ENCODE results near the gene ATG9A.

ATG9A gene

DNA sequence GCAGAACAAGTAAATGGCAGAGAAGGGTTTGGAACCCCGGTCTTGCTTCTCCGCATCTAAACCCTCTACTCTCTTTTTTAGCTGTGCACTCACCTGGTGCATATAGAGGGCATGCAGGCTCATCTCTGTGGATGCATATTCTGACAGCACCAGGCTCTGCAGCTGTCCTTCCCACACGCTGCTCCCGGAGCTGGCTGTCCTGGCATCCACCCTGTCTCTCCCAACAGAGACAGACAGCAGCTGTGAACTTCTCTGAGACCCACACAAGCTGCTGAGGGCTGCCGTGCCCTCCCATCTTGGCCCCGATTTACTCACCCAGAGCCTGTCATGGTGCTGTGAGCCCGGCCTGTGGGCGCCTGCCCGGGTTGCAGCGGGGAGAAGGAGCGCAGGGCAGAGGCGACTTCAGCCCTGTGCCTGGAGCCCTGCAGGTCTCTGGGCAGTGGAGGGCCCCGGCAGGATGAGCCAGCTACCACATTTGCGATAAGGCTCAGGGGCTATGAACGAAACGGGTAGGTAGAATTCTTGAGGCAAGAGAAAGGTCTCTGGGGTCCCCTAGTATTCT lies 7.4 kb downstream of the ATG9A start:
- DNase-seq = no peak

DNA sequence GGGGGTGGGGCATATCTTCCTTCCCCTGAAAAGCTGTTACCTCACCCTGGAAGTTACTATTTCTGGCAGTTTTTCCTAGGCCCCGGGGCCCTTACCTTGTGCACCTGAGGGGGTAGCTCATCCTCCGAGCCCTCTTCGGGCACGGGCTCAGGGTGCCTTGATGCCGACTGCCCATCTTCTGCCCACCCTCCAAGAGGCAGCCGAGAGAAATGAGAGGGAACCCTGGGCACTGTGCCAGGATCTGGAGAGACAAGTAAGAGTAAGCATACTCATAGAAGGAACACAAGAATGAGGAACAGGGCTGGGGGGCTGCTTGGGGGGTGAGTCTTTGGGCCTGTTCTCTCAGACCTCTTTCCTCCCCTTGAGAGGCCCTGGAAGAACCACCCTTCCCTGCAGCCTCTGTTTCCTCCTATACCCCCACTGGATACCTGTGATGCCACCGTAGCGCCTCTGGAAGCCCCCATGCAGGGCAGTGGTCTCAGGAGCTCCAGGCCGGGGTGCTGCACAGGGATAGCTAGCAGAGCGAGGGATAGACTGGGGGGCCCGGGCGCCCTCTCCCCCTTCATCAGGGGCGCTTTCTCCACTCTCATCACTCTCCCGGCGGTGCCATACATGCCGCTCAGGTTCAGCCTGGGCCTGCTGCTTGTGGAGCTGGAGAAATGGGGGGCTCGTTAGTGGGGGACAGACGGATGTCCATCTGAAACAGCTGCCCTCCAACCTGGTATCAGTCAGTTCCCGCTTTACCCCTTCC lies 8.6 kb downstream of the ATG9A start:
- DNase-seq = no peak

DNA sequence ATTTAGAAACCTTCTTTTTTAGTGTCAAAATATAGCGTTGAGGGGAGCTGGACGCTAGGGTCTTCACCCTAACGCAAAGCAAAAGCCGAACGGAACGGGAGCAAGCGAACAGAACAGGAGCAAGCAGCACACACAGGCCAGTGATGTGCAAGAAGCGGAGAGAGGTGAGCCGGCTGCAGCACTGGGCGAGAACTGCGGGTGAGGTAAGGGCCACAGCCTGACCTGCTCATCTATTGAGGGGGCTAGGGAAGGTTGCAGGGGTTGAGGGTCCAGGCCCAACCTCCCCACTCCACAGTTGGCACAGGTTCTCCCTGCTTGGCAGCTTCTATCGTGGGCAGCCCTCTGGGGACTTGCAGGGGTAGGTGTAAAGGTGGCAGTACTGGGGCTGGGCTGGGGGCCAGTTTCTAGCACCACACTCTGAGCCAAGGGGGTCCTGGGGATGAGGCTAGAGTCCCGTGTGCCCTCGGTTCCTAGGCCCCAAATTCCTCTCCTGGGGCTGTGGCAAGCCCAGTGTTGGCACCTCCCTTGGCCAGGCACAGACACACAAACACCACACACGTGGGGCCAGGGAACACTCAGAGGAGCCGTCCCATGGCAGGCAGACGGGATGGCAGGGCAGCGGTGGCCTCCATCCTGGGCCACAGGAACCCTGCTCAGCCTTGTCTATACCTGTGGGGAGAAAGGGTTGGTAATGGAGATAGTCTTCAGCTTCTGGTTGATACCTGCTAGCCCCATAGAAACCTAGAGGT lies 9.5 kb downstream of the ATG9A start:
- DNase-seq = no peak

DNA sequence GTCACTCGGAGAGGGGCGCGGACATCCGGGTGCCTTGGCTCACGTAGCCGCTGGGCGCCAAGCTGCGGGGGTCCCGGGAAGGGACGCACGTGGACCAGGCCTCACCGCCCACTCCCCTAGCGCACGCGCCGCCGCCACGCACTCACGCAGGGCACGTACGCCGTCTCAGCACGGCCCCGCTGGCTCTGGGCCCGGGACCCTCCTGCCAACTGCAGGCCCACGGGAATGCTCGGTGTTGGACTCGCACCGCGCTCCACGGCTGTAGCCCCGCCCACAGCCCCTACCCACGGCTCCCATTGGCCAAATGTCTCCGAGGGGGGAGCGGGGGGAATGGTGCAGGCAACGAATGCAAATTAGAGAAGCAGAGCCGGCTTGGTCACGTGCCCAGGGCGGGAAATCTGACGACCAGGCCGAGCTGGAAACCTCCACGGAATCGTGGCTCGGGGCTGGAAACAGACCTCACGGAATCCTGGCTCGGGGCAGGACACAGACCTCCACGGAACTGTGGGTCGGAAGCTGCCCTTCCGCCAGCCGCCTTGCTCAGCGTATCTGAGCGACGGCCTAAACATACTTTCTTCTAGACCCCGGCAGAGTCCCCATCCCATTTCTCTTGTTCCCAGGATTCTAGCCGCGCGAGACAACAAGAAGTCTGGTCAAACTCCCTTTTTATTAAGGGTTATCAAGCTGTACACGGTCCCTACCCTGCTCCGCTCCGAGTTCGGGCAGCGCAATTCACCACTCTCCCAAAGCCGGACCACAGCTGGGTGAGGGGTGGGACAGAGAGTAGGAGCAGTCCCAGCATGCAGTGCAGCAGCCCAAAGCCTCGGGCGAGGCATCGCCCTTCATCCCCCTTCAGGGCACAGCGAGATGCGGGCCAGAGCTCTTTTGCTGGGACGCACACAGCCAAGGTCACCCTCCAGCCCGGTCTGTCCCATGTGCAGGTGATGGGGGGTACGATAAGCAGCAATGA lies 10.4 kb downstream of the ATG9A start, which contains the start of gene ABCB6:
Gene ABCB6, minus strand, starts transcription at position 227 of the 970 bp plus-strand sequence. CDS start 285 bp downstream, outside the sequence.
- peak; percentile 69 to 77 for DNase-seq

DNA sequence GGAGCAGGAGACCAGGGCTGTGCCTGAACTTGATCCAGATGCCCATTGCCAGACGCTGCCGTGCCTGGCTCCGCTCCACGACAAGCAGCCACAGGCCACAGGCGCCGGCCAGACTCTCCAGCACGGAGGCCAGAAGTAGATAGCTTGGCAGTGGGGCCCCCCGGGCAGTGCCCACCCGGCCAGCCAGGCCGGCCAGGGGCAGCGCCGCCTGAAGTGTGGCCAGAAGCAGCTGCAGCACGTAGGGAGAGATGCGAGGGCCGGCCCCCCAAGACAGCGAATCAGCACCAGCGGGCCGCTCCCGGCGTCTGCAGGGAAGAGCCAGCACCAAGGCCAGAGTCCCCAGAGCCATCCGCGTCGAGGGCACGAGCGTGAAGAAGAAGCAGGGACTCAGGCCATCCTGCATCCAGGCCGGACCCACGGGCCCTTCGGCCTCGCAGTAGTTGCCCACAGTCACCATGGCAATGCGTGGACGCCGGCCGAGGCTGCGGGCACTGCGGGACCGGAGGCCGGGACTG lies 11.2 kb downstream of the ATG9A start:
- DNase-seq = no peak

DNA sequence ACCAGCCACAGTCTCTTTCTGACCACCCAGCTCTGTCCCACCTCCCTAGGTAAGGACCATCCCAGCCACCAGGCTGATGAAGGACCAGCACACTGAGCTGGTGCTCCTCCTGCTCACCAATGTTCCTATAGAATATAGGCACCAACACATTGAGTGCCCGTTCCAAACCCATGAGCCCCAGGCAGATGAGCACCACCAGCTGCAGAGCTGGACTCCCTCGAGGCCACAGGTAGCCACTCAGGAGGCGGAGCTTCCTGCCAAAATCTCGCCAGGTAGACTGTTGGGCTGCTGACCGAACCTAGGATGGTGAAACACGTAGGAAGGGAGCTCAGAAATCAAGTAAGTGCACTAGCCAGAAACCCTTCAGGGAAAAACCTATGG lies 12.9 kb downstream of the ATG9A start:
- DNase-seq = no peak

DNA sequence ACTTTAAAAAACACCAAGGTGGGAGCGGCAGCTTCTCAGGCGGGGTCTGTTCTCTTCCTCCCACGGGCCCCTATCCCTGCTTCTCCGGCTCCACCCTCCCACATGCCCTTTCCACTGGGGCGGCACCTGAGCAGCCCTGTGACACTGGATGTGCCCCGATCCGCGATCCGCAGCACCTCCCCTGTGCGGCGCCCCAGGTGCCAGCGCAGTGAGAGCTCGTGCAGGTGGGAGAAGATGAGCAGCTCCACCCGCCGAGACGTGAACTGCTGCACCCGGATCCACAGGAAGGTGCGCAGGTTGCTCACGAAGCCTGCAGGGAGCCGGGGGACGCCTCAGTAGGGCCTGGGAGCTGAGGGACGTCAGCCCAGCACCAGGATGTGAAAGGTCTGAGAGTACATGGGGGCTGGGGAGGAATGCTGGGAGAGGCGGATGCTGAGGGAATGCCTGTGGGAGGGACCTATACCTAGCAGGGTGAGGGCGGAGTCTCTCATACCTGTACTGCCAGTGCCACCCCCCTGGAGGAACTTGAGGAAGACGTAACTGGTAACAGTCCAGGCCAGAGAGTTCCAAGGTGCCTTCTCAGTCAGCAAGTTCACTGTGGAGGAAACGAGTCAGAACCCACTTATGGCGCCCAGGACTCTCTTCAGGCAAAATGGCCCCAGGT lies 13.4 kb downstream of the ATG9A start:
- no peak for DNase-seq

DNA sequence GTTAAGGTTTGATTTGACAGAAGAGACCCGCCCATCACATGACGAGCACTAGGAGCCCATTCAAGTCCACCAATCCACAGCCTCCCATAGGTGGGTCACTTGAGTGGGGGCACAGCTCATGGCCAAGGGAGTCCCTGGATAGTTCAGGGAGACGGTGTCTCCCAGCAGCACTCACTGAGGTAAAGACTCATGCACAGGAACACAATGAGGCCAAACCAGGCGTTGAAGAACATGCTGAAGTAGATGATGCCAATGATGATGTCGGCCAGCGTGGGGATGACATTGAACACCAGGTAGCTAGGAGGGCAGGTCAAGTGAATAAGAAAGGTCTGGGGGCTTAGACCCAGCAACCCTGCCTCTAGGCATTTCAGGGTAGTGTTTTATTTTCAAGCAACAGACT lies 14.7 kb downstream of the ATG9A start:
- DNase-seq = no peak

DNA sequence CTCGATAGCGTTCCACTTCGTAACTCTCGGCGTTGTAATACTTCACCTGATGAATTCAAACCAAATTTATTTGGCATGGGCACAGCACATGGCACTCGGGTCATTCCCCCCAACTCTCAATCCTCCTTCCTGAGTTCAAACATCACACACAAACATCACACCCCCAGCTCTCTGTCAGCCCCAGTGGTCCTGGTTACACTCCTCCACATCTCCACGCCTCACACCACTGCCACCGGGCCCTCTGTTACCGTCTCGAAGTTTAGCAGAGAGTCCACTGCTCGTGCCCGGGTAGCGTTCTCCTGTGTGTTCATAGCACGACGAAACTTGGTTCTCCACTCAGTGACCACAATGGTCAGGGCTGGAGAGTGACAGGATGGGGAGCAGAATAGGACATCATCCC lies 15.3 kb downstream of the ATG9A start:
- DNase-seq = no peak

DNA sequence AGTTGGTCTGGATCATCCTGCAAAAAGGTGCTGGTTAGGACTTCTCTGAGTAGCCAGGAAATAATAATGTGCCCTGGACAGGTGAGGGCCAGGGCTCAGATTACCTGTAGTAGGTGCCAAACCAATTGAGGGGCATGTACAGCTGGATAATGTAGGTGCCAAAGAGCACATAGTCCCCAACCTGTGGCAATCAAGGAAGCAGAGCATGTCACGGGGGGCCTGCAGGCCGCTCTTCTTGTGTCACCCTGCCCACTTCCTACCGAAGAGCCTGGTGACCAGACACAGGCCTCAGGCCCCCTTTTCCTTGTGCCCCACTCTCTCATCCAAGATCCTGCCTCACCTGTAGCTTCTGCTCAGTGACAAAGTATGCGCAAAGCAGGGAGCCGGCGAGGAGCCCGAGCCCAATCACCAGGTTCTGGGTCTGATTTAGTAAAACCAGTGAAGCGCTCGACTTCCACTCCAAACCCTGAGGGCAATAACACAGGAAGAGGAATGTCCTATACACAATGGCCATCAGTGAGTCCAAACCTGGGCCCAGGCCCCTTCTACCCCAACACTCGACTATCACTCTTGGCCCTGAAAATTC lies 15.9 kb downstream of the ATG9A start:
- DNase-seq = no peak

DNA sequence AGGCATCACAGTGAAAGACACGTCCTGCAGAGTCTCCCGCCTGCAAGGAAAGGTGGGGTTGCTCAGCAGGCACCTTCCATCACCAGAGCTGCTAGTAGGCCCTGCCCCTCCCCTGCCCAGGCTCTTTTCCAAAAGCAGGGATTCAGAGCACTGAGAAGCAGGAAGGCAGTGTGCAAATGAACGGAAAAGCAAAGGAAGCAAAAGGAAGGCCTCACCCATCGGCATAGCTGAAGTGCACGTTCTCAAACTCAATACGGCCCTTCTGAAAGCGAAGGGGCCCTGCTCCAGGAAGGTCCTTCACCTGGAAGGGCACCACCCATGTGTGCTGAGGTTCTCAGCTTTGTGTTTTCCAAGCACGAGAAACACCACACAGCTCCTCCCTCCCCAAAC lies 16.4 kb downstream of the ATG9A start:
- no peak for DNase-seq

DNA sequence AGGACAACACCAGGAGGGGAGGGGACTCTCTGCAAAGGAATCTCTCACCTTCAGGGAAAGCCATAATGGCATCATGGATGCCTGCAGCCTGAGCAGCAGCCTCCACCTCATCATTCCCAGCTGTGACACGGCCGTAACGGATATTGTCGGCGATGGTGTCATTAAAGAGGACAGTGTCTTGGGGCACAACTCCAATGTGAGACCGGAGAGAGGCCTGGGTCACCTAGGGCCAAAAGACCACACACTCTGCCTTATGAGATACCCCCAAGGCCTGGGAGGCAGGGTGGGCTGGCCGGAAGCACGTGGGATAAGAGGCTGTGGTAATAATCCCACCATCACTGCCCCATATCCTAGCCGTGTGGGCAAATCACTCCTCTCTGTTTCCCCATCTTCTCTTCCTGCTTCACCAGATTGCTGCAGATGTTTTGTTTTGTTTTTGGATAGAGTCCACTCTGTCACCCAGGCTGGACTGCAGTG lies 18.5 kb downstream of the ATG9A start:
- no peak for DNase-seq

DNA sequence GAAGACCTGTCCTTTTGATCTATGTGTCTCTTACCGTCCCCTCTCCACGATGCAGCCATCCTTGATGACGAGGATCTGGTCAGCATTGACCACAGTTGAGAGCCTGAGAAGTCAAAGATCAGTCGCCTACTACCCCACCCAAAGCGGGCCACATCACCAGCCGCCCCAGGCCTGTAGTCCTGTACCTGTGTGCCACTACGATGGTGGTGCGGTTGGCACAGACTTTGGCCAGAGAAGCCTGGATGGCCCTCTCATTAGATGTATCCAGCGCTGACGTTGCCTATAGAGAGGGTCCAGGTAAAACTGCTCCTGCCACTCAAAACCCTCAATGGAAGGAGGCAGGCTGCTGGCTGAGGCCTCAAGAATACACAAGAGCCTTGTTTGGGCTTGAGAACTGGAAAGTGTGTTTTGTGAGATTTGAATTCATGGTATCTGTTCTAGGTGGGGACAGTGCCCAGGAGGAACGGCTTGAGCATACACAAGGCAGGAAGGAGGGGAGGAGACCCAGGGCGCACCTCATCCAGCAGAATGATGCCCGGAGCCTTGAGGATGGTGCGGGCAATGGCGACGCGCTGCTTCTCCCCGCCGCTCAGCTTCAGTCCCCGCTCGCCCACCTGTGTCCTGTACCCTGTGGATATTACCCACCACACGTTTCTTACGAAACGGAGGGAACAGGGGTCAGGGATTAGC lies 19.1 kb downstream of the ATG9A start:
- no peak for DNase-seq

DNA sequence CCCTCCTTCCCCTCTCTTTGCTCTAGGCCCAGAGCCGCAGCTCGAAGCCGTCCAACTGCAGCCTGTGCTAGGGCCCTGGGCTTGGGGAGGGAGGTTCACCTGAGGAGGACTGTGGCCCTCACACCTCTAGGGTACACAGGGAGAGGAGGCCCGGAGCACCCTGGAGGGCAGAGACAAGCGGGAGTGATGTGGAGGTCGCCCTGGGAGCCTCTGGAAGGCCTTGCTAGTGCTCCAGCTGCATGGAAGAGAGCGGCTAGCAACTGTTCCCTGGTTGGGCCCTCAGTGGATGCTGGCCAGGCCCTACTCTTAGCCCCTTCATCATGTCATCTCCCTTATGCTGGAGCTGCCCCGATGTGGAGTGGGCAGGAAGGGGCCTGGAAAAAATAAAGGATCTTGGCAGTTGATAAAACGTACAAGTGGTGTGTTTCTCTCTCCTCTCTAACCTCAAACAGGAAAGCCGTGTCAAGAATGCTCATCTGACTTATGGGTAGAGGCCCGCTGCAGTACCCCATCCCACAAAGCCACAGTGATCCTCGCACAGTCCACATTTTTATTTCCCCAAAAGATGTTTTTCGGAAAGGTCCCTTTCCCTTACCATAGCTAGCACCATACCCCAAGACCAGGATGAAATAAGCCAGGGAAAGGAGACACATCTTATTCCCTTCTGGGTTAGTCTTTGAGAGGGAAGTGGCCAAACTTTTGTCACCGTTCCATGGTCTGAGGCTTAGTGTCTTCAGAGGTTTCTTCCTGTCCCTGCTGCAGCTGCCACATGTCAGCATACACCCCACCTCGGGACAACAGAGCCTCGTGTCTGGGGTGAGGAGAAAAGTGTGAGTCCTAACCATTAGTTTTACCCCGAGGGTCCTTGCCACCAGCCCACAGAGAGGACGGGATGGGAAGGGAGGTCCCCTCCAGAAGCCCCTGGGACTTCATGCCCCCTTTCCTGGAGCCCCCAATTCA lies 19.9 kb downstream of the ATG9A start:
- DNase-seq = no peak

DNA sequence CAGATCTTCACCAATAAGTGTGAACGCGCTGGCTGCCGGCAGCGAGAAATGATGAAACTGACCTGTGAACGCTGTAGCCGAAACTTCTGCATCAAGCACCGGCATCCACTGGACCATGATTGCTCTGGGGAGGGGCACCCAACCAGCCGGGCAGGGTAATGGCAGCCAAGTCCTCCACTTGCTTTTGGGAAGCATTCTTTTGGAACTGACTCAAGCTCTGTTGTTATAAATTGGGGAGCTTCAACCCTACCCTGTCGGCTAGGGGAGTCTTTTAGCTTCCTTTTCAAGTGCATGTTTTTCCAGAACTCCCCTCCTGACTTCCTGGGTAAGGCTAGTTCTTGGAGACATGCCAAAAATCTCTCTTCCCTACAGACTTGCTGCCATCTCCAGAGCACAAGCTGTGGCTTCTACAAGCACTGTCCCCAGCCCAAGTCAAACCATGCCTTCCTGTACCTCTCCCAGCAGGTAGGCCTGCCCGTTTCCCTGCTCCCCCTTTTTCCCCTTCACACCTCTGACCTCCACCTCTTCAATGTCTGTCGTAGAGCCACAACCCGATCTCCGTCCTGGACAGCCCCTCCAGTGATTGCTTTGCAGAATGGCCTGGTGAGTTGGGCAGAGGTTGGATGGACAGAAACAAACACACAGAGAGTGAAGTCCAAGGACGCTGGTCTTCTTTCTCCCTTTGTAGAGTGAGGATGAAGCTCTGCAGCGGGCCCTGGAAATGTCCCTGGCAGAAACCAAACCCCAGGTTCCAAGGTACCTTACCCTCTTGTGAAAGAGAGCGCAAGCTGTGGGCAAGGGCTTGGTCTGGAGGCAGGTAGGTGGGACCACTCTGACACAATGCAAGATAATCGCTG lies 21.3 kb downstream of the ATG9A start:
- no peak for DNase-seq

DNA sequence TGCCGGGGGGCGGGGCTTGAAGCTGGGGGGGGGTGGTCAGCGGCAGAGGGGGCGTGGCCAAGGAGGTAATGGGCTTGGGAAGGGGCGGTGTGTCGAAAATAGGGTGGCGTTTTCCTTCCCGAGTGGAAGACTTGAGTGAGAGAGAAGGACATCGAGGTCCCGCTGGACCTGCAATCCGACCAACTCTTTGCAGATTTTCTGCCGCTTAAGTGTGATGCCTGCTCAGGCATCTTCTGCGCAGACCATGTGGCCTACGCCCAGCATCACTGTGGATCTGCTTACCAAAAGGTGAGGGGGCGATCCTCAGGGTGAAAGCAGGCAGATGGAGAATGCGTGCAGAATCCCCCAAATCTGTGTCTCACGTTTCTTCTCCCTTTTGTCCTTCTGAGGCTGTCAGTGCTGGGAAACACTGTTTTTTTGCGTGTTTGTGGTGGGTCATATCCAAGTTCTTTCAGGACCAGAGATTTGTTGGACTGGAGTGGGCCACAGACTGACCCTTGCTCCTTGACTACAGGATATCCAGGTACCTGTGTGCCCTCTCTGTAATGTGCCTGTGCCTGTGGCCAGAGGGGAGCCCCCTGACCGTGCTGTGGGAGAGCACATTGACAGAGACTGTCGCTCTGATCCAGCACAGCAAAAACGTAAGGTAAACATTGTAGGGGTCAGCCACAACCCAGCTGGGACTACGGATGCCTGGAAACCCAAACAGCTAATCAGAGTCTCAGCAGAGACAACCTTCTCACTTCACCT lies 22.1 kb downstream of the ATG9A start:
- DNase-seq = no peak

DNA sequence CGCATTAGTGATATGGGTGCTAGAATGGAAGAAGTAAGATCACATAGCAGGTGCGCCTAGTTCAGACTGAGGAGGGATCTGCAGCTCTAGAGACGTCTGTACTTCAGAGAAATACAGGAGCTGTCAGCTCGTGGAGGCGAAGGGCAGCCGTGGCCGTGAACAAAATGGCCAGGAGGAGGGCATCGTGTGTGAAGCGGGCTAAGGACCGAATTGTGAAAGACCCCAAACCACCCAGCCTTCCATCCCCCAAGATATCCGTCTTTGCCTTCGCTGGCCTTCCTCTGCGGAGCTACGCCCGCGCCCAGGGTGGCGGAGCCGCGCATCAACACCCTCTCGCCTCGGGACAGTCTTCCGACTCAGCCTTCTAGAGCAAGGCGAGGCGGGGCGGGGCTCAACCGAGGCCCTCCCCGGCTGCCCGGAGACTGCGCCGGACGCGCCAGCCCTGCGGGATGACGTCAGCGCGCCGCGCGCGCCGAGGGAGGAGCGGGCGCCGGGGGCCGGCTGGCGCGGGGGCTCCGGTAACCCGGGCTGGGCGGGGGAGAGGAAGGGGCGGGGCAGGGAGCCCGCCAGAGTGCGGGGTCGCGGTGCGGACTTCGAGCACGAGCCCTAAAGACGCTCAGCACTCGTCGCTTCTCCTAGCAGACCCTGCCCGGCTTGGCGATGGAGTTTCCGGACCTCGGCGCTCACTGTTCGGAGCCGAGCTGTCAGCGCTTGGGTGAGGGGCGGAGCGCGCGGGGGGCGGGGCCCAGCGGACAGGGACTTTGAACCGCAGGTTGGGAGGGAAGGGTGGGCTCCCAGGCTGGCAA lies 22.9 kb downstream of the ATG9A start, which contains the start of gene ZFAND2B:
Gene ZFAND2B, plus strand, starts transcription at position 455 of the 806 bp plus-strand sequence. Its CDS starts 206 bp downstream, at position 661.
- peak; percentile 71 to 85 for DNase-seq
